Measurements from ENCODE around the gene GIGYF2. TPM values are rescaled to one million over a fixed set of nuclear protein-coding genes. Genes with fewer than 3 reads are reported as not detected.
A peak's percentile ranks its signal among the peaks of the same experiment; 100 is the strongest.

Gene GIGYF2
- total and polyA plus RNA-seq, 2 of the 13 experiments (the other 11 are each of a cell fraction or from before 2014, with no cell fraction given) = 44.9 to 73.5 TPM

DNA sequence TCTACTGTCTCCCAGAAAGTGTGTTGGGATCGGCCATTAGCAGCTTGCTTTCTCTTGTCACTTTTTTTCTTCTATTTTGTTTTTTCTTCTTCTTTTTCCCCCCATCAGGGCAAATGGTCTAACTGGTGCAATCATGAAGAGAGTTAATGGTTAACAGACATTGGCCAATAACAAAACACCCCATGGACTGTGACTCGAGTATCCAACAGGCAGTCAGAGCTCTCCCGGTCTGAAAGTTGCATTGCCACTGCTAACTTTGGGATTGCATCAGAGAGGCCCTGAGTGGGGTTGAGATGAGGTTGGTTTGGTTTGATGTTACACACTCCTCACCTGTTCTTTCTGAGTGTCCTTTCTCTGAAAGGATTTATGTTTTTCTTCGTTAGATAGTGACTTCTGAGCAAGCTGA is 160.0 kb downstream of the GIGYF2 start (continued):
- TF ChIP-seq, protein P1, sequence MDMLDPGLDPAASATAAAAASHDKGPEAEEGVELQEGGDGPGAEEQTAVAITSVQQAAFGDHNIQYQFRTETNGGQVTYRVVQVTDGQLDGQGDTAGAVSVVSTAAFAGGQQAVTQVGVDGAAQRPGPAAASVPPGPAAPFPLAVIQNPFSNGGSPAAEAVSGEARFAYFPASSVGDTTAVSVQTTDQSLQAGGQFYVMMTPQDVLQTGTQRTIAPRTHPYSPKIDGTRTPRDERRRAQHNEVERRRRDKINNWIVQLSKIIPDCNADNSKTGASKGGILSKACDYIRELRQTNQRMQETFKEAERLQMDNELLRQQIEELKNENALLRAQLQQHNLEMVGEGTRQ (IDR thresholded peaks at IDR 0.05; ENCODE audit: low read depth, low read length) = no peak
- TF ChIP-seq, protein P1 (CRISPR knock-in tag; IDR thresholded peaks at IDR 0.05; ENCODE audit: borderline replicate concordance) = 0 out of 2 replicates have a peak, but pooled peaks have one; percentile 34
- TF ChIP-seq, protein P2, sequence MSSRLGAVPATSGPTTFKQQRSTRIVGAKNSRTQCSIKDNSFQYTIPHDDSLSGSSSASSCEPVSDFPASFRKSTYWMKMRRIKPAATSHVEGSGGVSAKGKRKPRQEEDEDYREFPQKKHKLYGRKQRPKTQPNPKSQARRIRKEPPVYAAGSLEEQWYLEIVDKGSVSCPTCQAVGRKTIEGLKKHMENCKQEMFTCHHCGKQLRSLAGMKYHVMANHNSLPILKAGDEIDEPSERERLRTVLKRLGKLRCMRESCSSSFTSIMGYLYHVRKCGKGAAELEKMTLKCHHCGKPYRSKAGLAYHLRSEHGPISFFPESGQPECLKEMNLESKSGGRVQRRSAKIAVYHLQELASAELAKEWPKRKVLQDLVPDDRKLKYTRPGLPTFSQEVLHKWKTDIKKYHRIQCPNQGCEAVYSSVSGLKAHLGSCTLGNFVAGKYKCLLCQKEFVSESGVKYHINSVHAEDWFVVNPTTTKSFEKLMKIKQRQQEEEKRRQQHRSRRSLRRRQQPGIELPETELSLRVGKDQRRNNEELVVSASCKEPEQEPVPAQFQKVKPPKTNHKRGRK (CRISPR knock-in tag; IDR thresholded peaks at IDR 0.05) = no peak
- TF ChIP-seq CC2D1A (CRISPR knock-in tag; IDR thresholded peaks at IDR 0.05) = no peak
- TF ChIP-seq ZBTB8A (CRISPR knock-in tag; IDR thresholded peaks at IDR 0.05; ENCODE audit: borderline replicate concordance, low read depth) = no peak
- TF ChIP-seq, protein P3, sequence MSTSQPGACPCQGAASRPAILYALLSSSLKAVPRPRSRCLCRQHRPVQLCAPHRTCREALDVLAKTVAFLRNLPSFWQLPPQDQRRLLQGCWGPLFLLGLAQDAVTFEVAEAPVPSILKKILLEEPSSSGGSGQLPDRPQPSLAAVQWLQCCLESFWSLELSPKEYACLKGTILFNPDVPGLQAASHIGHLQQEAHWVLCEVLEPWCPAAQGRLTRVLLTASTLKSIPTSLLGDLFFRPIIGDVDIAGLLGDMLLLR (CRISPR knock-in tag; IDR thresholded peaks at IDR 0.05) = no peak
- peak; percentile 89 for TF ChIP-seq SIX4 (CRISPR knock-in tag; IDR thresholded peaks at IDR 0.05)
- TF ChIP-seq GATAD2A (CRISPR knock-in tag; IDR thresholded peaks at IDR 0.05) = peak; percentile 99
- TF ChIP-seq ZNF557 (CRISPR knock-in tag; IDR thresholded peaks at IDR 0.05) = no peak
- TF ChIP-seq POLR2G (IDR thresholded peaks at IDR 0.05; ENCODE audit: low read depth, low read length) = peak; percentile 73; the same call in 1 of the 2 replicates
- peak; percentile 65; the same call in 1 of the 2 replicates for TF ChIP-seq SALL2 (CRISPR knock-in tag; IDR thresholded peaks at IDR 0.05)
- TF ChIP-seq ZNF292 (CRISPR knock-in tag; IDR thresholded peaks at IDR 0.05; ENCODE audit: borderline replicate concordance, low read depth) = peak; percentile 72; the same call in 1 of the 2 replicates
- no peak for TF ChIP-seq ATRX (CRISPR knock-in tag; IDR thresholded peaks at IDR 0.05; ENCODE audit: borderline replicate concordance)
- no peak for TF ChIP-seq HDAC6 (IDR thresholded peaks at IDR 0.05; ENCODE audit: low read depth, low read length)
- no peak for TF ChIP-seq NFE2L1 (CRISPR knock-in tag; IDR thresholded peaks at IDR 0.05; ENCODE audit: borderline replicate concordance)
- peak; percentile 94 for TF ChIP-seq SAP130 (CRISPR knock-in tag; IDR thresholded peaks at IDR 0.05; ENCODE audit: low read depth)
- peak; percentile 69; the same call in 1 of the 2 replicates for TF ChIP-seq IRX3 (CRISPR knock-in tag; IDR thresholded peaks at IDR 0.05; ENCODE audit: borderline replicate concordance, low read depth)
- no peak for TF ChIP-seq ZNF383 (CRISPR knock-in tag; IDR thresholded peaks at IDR 0.05; ENCODE audit: borderline replicate concordance)
- TF ChIP-seq, protein P4, sequence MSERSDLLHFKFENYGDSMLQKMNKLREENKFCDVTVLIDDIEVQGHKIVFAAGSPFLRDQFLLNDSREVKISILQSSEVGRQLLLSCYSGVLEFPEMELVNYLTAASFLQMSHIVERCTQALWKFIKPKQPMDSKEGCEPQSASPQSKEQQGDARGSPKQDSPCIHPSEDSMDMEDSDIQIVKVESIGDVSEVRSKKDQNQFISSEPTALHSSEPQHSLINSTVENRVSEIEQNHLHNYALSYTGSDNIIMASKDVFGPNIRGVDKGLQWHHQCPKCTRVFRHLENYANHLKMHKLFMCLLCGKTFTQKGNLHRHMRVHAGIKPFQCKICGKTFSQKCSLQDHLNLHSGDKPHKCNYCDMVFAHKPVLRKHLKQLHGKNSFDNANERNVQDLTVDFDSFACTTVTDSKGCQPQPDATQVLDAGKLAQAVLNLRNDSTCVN (CRISPR knock-in tag; IDR thresholded peaks at IDR 0.05; ENCODE audit: borderline replicate concordance) = peak; percentile 56; the same call in 1 of the 2 replicates
- no peak for TF ChIP-seq ZNF552 (CRISPR knock-in tag; IDR thresholded peaks at IDR 0.05; ENCODE audit: borderline replicate concordance)
- no peak for TF ChIP-seq ZNF432 (CRISPR knock-in tag; IDR thresholded peaks at IDR 0.05; ENCODE audit: borderline replicate concordance)
- peak; percentile 72 for TF ChIP-seq KMT2B (CRISPR knock-in tag; IDR thresholded peaks at IDR 0.05)
- TF ChIP-seq JUNB (CRISPR knock-in tag; IDR thresholded peaks at IDR 0.05; ENCODE audit: borderline replicate concordance) = no peak
- peak; percentile 88 for TF ChIP-seq REPIN1 (CRISPR knock-in tag; IDR thresholded peaks at IDR 0.05; ENCODE audit: borderline replicate concordance, low read depth)
- no peak for TF ChIP-seq ADNP (CRISPR knock-in tag; IDR thresholded peaks at IDR 0.05)
- TF ChIP-seq ZBTB20 (CRISPR knock-in tag; IDR thresholded peaks at IDR 0.05; ENCODE audit: borderline replicate concordance, low read depth) = peak; percentile 64; the same call in 1 of the 2 replicates
